Erythroblast (primary cell): ENCODE measurements around the gene SLC35F3.

Experiments used
- GATA1 ChIP-seq: IDR thresholded peaks from 2 replicates; pipeline ENCODE4 v1.6.1; 2011; ENCODE audit warnings: low read depth, mild to moderate bottlenecking, control low read depth, low read length, moderate library complexity
- POLR2A ChIP-seq: IDR thresholded peaks from 2 replicates; pipeline ENCODE4 v1.6.1; 2011; ENCODE audit warnings: mild to moderate bottlenecking, low read length

DNA sequence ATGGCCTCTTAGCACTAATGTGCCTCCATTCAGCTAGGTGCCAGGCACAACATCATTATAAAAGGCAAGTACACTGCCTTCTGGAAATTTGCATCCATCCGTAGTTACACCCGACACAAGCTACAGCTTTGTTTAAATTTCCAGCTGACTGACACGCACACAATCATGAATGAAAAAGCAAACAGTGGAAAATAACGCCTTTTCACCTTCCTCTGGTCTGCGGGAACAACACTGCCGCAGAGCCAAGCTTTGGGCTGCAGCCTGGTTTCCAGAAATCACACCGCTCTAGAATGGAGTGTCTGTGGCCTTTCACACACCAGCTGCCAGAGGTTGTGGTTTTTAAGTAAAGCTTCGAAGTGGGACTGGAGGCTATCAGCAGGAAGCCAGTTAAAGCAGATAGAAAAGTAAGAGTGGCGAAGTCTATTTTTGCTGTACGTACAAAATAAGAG, 326.0 kb downstream of the SLC35F3 start:
- TF ChIP-seq POLR2A (no peak), GATA1 (no peak)
